HG03066 (cell line): Measurements from ENCODE around the gene NR6A1.
"Not testable (repeated sequence)": the region's sequence is repeated elsewhere in the genome, so short reads cannot be mapped to it uniquely, and the experiment has no call there.

Experiments
- ATAC-seq: cut with Tn5 transposase; IDR thresholded peaks from one replicate; pipeline ENCODE4 v1.9.1; 2021; ENCODE audit warnings: low read depth; ENCODE audit not compliant: unreplicated experiment

NR6A1 gene

DNA sequence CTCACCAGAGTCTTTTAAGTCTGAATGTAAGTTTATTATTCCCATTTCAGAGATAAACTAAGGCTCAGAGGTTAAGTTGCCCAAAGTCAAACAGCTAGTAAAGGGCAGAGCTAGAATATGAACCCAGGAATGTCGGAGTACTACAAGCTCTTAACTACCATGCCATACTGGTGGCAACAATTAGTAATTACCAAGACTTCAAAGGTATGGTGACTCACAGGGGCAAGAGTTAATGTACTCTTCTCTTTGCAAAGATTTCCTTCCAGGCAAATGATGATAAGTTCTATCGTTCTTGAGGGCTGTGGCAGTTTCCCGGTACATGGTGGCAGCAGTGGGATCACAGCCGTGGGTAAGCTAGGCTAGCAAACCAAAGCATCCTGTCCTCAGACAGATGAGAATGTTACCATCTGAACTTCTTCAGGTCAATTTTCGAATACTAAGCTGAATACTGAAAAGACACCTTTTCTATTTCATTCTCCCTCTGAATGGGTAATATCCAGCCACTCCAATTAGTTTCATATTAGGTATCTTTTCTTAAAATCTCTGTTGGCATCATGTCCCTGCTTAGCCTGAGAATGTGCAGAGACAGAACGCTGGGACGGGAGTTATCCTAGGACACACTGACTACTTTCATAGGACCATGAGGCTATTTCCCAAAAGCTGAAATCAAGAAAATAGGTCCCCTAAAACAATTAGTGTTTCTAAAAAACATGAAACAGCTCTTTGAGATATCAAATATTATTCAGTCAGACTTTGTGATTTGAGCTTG lies 147.0 kb downstream of the NR6A1 start:
- ATAC-seq = no peak

DNA sequence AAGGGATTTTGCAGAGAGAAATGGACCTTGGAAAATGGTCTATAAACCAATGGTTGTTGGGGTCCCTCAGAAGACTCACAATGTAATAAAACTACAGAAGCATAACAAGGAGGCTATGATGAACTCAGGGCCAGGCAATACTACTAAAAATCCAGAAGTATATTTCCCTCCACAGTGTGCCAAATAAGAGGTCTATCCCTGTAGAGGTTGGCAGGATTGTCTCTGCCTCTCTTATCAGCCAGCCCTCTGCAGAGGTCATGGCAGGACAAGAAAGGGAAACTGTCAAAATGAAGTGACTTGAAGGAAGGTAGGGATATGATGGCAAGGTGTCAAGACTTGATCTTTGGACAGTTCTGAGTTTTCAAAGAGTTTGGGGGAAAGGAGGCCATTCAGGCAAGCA lies 148.2 kb downstream of the NR6A1 start:
- ATAC-seq = no peak

DNA sequence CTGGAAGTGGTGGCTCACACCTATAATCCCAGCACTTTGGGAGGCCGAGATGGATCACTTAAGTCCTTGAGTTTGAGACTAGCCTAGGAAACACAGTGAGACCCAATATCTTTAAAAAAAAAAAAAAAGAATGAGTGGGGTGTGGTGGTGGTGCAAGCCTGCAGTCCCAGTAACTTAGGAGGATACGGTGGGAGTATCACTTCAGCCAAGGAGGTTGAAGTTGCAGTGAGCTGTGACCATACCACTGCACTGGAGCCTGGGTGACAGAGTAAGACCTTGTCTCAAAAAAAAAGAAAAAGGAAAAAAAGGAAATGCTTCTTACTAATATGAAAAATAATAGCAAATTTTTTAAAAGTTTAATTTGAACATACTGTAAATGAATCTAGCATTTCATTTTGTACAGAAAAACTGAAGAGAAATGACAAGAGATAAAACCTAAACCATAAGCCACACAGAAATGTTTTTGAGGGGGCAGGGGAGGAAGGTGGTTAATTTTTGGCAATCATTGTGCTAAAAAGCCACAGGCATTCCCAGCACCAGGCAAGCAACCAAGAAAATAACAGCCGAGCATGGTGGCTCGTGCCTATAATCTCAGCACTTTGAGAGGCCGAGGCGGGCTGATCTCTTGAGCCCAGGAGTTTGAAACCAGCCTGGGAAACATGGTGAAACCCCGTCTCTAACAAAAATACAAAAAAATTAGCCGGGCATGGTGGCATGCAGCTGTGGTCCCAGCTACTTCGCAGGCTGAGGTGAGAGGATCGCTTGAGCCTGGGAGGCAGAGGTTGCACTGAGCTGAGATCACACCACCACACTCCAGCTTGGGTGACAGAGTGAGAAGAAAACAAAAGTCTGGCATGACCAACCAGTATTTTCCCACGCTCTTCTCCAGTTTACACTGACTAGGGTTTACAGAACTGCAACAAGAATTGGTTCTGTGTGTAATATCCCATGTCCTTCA lies 149.5 kb downstream of the NR6A1 start:
- ATAC-seq = peak; percentile 56

DNA sequence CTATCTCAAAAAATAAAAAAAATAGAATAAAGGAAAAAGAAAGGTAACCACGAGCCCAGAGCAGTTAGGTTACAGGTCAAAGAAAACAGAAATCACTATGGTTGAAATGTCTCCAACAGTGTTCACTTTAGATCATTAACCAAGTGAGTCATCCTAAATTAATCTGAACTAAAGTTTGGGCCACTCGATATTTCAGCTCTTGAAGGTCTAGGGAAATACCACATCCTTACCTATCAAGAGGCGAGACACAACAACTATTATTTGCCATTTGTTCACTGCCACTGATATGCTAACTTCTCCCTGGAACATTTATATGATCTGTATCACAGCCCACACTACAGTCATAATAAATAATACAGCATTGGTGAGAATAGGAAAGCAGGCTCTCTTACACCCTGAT lies 152.6 kb downstream of the NR6A1 start:
- ATAC-seq = no peak

DNA sequence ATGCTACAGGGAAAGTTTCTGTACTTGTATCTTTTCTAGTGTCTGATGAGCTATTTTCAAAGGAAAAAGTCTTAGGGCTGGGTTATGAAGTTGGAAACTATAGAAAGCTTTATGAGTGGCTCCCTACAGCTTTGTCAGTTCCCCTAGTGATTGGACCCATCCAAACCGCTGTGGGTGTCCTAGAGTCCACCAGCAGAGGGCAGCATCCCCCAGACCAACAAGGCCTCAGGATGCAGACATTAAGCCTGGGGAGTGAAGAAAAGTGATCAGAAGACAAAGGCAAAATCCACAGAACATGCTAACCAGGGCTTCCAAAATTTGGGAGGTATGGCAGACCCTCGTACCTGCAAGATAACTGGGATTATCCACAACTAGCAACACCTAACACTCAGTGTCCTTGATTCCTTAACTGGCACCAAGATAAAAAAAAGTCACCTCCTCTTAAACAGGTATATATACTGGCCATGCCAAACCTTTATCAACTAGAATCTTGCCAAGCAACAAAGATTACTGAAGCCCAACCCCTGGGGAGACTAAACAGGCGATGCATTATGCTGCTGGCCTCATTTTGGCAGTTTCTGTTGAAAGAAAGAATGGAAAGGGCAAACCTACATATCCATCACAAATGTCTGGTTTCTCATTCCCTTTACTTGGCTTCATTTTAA lies 153.5 kb downstream of the NR6A1 start:
- ATAC-seq = no peak

DNA sequence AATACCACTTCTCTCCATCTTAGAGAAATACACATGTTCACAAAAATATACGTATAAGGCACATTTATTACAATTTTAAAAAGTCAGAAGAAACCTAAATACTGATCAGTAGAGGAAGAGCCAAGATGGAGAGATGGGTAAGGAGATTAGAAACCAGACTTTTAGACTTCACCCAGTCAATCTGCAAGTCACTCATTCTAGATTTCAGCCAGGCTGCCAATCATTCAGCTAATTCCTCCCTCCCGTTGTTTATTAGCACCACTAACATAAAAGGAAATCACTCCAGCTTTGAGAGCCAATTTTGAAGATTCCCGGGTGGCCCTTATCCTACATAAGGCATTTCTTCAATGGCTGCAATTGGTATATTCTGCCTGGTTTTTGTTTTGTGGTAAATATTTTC lies 154.2 kb downstream of the NR6A1 start:
- ATAC-seq = no peak

DNA sequence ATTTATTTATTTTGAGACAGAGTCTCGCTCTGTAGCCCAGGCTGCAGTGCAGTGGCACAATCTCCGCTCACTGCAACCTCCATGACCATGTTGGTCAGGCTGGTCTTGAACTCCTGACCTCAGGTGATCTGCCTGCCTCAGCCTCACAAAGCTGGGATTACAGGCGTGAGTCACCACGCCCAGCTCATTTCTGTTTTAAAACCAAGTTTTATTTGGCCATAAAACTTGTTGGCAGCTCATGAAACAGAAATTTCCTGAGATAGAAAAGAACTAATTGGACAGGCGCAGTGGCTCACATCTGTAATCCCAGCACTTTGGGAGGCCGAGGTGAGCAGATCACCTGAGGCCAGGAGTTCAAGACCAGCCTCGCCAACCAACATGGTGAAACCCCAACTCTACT lies 155.3 kb downstream of the NR6A1 start:
- ATAC-seq = not testable (repeated sequence)

DNA sequence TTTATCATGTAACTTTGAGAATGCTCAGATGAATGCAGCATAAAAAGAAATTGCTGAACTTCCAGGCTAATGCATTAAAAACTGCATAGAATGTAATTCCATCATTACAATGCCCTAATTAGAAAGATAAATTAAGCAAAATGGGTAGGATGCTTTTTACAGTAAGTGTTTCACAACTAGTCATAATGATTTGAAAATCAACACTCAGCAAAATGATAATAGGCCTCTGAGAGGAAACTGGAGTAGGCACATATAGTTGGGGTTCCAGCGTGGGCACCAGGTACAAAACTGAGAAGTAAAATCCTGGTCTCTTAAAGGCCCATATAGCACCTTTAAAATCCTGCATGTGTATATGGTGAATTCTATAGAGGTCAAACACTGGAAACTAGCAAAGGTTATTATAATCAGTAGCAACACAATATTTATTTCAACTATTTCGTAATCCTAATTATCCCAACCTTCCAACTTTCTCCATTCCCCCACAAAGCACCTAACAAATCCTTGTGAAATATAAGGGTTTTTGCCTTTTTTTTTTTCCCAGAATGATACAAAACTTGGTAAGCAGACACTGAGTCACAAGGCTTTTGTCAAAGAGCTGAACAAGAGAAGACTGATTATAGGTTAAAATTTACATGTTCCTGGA lies 155.9 kb downstream of the NR6A1 start:
- ATAC-seq = no peak

DNA sequence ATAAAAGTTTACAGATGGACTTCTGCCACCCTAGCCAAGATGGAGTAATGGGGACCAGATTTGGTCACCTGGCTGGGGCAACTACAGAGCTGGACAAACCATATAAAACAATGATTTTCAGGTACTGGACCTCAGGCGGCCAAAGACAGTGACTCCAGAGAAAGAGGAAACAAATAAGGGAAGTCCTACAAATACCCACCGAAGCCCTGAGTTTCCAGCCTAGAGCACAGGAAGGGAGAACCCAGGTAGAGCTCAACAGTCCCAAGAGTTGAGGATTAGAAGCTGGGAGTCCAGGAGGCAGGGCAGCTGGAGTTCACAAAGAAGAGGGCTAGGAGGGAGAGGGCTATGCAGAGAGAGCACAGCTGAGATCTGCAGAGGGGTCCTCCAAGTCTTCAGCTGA lies 157.3 kb downstream of the NR6A1 start:
- no peak for ATAC-seq

DNA sequence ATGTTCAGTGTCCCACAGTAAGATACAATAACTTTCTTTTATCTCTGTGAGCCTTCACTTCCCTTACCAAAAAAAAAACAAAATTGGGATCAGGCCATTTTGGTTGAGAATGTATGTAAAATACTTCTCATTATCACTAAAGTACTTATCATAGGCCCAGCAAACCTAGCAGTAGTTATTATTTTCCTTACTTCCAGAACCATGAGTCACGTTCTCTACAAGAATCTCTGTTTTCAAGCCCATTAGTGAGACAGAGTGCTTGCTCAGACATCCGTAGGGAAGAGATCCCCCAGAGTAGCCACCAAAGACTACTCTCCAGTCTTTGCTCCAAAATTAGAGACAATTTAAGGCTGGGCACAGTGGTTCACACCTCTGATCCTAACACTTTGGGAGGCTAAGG lies 160.0 kb downstream of the NR6A1 start:
- ATAC-seq = no peak

DNA sequence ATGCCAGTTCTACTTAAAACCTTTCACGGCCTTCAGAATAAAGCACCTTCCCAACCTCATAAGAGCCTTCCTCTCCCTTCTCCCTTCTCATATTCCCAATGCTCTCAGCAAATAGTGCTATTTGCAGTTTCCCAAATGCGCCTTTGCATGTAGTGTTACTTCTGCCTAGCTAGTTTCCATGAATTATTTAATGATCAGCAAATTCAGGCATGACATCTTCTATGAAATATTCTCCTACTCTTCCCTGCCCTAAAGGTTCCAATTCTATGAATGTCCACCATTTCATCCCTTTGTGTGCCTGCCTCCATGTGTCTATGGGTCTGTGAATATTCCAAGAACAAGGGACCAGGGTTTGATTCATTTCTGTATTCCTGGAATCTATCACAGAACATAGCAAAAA lies 165.1 kb downstream of the NR6A1 start:
- ATAC-seq = no peak

DNA sequence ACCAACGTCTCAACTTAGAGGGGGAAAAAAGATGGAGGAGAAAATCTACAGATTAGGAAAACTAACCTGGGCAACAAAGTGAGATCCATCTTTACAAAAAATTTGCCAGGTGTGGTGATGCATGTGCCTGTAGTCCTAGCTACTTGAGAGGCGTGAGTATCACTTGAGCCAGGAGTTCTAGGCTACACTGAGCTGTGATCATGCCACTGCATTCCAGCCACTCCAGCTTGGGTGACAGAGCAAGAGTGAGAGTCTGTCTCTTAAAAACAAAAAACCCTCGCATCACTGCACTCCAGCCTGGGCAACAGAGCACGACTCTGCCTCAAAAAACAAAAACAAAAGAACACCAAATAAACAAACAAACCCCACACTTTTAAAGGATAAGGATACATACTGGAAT lies 165.9 kb downstream of the NR6A1 start:
- no peak for ATAC-seq

DNA sequence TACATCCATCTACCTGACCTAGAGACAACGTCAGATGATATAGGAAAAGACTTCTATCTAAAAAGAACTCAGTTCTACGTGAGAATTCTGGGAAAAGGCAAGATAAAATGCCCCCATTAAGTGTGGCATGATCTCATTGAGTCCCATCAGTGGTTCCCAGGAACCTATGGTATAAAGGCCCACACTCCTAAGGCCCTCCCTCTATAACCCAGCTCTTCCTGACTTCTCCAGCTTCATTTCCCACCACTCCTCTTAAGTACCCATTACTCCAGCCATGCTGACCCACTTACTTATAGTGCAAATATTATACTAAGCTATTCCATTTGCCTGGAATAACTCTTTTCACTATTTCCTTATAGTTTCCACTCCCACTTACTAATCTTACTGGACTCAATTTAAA lies 168.5 kb downstream of the NR6A1 start:
- no peak for ATAC-seq

DNA sequence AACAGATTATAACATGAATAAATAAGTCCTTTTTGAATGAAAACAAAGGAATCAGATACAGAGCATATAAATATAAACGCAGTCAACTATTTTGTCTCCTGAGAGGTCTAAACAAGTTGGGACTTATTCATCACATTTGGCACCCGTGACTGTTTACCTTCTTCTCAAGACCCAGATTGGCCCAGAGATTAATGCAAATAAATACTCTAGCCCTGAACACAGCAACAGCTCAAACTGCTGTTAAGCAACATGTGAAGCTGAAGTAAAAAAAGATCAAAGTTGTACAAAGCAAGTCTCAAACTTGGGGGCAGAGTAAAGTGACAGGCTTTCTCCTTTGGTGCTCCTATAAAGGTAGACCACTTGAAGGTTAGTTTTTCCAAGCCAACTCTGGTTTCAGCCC lies 168.9 kb downstream of the NR6A1 start:
- ATAC-seq = no peak

DNA sequence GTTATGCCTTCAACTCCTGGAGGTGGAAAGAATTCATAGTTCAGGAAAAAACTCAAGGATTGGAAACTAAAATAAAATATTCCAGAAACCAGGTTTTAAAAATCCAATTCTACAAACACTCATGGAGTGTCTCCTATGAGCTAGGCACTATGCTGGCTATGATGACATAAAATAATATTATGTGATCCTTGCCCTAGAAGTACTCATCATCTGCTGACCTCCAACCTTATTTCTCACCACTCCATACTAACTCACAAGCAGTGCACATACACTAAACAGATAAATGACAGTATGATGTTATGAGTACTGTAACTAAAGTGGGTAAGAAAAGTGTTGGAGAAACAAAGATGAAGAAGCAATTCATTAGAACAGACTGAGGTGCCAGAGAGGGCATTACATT lies 170.7 kb downstream of the NR6A1 start:
- no peak for ATAC-seq

DNA sequence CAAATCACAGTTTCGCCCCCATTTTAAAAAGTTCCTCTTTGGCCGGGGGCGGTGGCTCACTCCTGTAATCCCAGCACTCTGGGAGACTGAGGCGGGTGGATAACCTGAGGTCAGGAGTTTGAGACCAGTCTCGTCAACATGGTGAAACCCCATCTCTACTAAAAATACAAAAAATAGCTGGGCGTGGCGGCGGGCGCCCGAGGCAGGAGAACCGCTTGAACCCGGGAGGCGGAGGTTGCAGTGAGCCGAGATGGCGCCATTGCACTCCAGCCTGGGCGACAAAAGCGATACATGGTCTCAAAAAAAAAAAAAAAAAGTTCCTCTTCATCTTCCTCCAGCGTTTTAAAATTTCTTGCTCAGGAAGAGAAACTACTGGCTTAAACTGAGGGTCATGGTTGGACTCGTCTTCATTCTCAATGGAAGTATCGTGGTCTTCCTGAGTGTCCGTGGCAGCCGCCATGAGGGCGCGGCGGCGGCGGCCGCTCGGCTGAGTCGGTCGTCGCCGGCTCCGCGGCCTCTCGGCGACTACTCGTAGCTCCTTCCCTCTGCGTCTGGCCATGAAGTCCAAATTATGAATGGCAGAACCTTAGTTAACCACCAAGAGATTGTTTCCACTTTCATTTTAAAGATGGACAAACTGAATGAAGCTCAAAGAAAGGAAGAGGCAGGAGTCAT lies 171.9 kb downstream of the NR6A1 start:
- no peak for ATAC-seq

DNA sequence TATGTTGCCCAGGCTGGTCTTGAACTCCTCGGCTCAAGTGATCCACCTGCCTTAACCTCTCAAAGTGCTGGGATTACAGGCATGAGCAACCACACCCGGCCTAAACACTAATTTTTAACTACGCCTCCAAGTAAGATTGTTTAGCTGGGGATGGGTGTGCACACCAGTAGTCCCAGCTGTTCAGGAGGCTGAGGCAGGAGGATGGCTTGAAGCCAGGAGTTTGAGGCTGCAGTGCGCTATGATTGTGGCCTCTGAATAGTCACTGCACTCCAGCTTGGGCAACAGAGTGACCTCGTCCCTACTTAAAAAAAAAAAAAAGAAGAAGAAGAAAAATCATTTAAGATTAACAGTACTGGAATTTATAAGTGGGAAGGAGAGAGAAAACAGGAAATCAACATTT lies 173.1 kb downstream of the NR6A1 start:
- ATAC-seq = no peak

DNA sequence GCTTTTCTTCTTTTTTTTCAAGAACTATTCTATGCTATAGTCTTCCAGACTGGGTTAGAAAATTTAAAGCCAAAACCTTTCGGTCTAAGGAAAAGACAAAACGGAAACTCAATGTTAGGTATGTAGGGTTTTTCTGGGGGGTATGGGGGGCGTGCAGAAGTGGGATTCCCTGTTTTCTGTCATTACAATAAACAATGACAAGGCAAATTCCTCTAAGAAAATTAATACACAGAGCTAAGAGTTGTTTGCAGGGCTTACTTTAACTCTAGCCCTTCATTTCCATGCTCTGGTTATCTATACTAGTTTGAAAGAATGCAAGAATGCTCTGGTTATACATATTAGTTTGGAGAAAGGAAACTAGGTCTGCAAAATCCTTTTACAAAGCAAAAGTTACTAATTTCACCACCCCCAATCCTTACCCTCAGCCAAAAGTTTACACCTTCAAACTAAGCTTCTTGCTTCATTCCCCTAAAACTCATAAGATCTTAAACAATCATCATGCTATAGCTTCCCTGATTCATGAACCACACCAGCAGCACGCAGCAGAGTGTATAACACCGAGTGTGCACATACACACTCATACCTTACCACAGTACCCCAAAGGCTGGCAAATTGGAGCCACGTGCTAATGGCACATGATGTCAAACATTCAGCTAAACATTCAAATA lies 174.8 kb downstream of the NR6A1 start:
- ATAC-seq = no peak

DNA sequence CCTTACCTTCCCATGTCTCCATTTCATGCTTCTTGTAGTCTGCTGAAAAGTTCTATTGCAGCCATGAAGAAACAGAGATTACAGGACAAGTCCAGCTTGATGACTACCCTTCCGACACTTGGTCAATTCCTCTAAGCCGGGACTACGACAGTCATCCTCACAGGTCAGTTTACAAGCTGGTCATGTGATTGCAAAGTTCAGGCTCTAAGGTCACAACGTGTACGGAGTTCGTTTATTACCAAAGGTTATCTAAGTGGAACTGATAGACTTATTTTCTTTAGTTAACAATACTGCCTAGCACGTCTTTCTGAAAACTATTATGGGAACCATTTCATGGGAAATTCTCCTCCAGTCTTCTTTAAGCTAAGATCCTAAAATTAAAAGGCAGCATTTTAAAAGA lies 175.4 kb downstream of the NR6A1 start:
- no peak for ATAC-seq

DNA sequence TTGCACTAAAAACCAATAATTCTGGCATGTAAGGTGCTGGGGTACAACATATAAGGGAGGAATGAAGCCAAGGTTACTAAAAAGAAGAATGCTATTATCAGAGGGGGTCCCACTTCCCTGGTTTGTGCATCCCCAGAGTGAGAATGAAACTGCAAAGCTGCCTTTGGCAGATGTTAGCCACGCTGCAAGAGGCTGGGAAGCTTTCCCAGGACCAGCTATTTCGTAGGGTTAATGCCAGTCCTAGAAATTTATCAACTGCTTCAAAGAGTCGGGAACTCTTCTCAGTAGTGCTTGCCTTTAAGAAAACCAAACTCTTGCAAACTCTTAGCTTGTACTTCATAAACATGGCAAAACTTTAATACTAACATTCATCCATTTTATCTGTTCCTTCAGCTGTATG lies 176.4 kb downstream of the NR6A1 start:
- no peak for ATAC-seq
